Activated CD4-positive, alpha-beta memory T cell treated with anti-CD3 and anti-CD28 coated beads, Interleukin-2, amount 10 ng/mL, durations not matched to agents 7 days and 5 days (primary cell): ENCODE measurements around the gene SLC5A2. TPM values are rescaled to one million over a fixed set of nuclear protein-coding genes. Genes with fewer than 3 reads are reported as not detected.
A peak's percentile ranks its signal among the peaks of the same experiment; 100 is the strongest.
"Not testable (repeated sequence)": the region's sequence is repeated elsewhere in the genome, so short reads cannot be mapped to it uniquely, and the experiment has no call there.

Experiments
- CTCF ChIA-PET: fragments of 350-600 bp; sonication (Branson Sonifier 250); formaldehyde crosslinking; loops from one replicate; lab custom pipeline; 2021; ENCODE audit warnings: antibody characterized with exemption, inconsistent platforms; lab: Charles Lee
- POLR2A ChIA-PET: fragments of 350-600 bp; sonication (Branson Sonifier 250); formaldehyde crosslinking; loops from one replicate; lab custom pipeline; 2021; ENCODE audit warnings: antibody characterized with exemption; lab: Charles Lee
- DNase-seq: peaks from one replicate; pipeline ENCODE4 v3.0.0-alpha.2; 2020
- H3K27ac Mint-ChIP-seq: one replicate; pipeline ENCODE4 v1.8.0; 2021; ENCODE audit warnings: mild to moderate bottlenecking, mixed read lengths
- H3K27me3 Mint-ChIP-seq: one replicate; pipeline ENCODE4 v1.8.0; 2021; ENCODE audit warnings: mixed read lengths
- H3K36me3 Mint-ChIP-seq: one replicate; pipeline ENCODE4 v1.8.0; 2021; ENCODE audit warnings: low read depth, mixed read lengths
- H3K4me1 Mint-ChIP-seq: one replicate; pipeline ENCODE4 v1.8.0; 2021; ENCODE audit warnings: mixed read lengths
- H3K4me3 Mint-ChIP-seq: one replicate; pipeline ENCODE4 v1.8.0; 2021; ENCODE audit warnings: mild to moderate bottlenecking, mixed read lengths
- H3K9me3 Mint-ChIP-seq: one replicate; pipeline ENCODE4 v1.8.0; 2021; ENCODE audit warnings: mixed read lengths
- total RNA-seq, 2 experiments: library from RNA; stranded (reverse); gene quantifications; one replicate each; pipeline ENCODE4 v1.2.3, GENCODE V29; 2021

The SLC5A2 gene
- total RNA-seq, 2 experiments from 2014 or later = 0.25 to 0.30 TPM

DNA sequence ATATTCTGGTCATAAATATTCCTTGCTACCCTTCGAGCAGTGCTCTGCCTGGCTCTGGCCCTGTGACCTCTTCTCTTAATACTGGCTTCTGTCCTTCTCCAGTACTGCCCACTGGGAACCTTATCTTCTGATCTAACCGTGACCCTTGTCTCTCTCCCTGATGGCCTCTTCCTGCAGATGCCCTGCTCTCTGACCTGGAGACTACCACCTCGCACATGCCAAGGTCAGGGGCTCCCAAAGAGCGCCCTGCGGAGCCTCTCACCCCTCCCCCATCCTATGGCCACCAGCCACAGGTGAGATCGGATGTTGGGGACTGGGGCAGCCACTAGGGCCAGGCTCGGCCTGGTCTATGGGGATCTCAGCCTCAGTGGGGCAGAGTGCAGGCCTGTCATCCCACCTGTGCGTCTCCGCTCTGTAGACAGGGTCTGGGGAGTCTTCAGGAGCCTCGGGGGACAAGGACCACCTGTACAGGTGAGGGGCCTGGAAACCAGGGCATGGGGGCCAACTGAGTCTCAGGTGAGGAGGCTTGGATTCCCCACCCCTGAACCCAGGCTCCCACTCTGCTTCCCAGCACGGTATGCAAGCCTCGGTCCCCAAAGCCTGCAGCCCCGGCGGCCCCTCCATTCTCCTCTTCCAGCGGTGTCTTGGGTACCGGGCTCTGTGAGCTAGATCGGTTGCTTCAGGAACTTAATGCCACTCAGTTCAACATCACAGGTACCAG, 9.5 kb upstream of the SLC5A2 start:
- Mint-ChIP-seq H3K36me3 (no peaks in the 10 kb centered on the region), H3K27me3 (peaks cover 46% of the 10 kb centered on the region), H3K4me1 (peaks cover 24% of the 10 kb centered on the region), H3K4me3 (no peak overlapping the region), H3K9me3 (no peaks in the 10 kb centered on the region), H3K27ac (no peak overlapping the region)
- no peak for DNase-seq
- ChIA-PET CTCF (no interaction called here), POLR2A (interaction anchor here (5.2 kb wide), 1 partner anchor 14 kb away, joined by 44 read pairs; the partner anchor contains the start of gene ARMC5)

DNA sequence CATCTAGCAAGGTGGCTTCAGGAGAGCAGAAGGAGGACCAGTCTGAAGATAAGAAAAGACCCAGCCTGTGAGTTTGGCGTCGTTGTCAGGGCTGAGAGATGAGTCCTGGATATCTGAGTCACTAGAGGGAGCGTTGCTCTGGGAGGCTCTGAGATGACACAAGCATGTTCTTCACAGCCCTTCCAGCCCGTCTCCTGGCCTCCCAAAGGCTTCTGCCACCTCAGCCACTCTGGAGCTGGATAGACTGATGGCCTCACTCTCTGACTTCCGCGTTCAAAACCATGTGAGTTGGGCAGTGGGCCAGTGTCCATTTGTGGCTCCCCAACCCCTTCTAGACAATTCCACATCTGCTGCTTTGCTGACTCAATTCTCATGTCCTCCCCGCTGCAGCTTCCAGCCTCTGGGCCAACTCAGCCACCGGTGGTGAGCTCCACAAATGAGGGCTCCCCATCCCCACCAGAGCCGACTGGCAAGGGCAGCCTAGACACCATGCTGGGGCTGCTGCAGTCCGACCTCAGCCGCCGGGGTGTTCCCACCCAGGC, 8.7 kb upstream of the SLC5A2 start:
- no peaks in the 10 kb centered on the region for H3K9me3 Mint-ChIP-seq
- no peak overlapping the region for H3K27ac Mint-ChIP-seq
- no peak overlapping the region for H3K4me3 Mint-ChIP-seq
- H3K27me3 Mint-ChIP-seq = peaks cover 46% of the 10 kb centered on the region
- ChIA-PET POLR2A (interaction anchor here (5.2 kb wide), 1 partner anchor 15 kb away, joined by 44 read pairs; the partner anchor contains the start of gene ARMC5), CTCF (interaction anchor here (1.8 kb wide), 1 partner anchor 14 kb away, joined by 22 read pairs; no protein-coding TSS in a partner anchor)
- peaks cover 24% of the 10 kb centered on the region for H3K4me1 Mint-ChIP-seq
- no peak for DNase-seq
- H3K36me3 Mint-ChIP-seq = no peaks in the 10 kb centered on the region

DNA sequence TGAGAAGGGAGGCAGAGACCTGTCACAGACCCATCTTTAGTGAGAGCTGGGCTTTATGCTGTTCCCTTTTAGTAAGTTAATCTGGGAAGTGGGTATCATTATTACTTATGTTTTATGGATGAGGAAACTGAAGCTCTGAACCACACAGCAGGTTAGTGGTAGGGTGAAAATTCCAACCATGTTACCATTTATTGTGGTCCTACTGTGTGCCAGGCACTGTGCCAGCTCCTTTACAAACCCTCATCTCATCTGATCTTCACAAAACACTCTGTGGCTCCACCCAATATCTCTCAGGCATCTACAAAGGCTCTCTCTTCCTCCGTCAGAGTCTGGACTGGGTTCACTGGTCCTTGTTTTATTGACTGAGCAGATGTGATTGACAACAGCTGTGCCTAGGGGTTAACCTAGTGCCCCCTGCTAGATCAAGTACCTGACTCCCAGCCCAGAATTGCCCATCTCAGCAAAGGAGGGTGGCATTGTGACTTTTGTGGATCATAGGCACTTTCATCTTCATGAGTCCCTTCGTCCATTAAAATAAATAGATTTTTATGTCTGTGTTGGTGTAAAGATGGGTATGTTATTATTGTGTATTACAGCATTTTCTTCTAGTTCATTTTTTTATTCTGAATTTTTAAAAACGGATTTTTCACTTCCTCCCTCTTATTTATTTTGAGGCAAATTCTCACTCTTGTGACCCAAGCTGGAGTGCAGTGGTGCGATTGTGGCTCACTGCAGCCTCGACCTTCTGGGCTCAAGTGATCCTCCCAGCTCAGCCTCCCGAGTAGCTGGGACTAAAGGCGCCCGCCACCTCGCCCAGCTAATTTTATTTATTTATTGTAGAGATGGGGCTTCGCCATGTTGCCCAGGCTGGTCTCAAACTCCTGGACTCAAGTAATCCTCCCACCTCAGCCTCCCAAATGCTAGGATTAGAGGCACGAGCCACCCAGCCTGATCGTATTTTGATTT, 7.9 kb upstream of the SLC5A2 start:
- ChIA-PET POLR2A (interaction anchor here (1.5 to 5.2 kb wide), 3 partner anchors 12 to 33 kb away, joined by 5 to 44 read pairs (median 19); partner anchors contain the start of genes ARMC5 and RUSF1), CTCF (interaction anchor here (1.8 kb wide), 1 partner anchor 14 kb away, joined by 22 read pairs; no protein-coding TSS in a partner anchor)
- Mint-ChIP-seq H3K27ac (no peak overlapping the region), H3K27me3 (peaks cover 46% of the 10 kb centered on the region), H3K9me3 (no peaks in the 10 kb centered on the region), H3K4me1 (peaks cover 24% of the 10 kb centered on the region), H3K4me3 (no peak overlapping the region), H3K36me3 (no peaks in the 10 kb centered on the region)
- DNase-seq = no peak

DNA sequence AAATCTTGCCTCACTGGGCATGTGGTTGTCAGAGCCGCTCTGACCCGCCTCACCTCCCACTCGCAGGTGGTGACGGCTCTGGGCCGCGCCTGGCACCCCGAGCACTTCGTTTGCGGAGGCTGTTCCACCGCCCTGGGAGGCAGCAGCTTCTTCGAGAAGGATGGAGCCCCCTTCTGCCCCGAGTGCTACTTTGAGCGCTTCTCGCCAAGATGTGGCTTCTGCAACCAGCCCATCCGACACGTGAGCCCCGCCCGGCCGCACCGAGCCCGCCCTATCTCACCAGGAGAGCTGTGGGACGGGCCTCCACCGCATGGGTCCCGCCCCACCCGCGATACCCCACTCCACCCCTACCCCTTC, 7.0 kb upstream of the SLC5A2 start:
- no peaks in the 10 kb centered on the region for H3K36me3 Mint-ChIP-seq
- POLR2A ChIA-PET = interaction anchor here (1.5 to 5.2 kb wide), 4 partner anchors 11 to 398 kb away, joined by 5 to 44 read pairs (median 13); partner anchors contain the start of genes ARMC5, RUSF1 and ZNF267

DNA sequence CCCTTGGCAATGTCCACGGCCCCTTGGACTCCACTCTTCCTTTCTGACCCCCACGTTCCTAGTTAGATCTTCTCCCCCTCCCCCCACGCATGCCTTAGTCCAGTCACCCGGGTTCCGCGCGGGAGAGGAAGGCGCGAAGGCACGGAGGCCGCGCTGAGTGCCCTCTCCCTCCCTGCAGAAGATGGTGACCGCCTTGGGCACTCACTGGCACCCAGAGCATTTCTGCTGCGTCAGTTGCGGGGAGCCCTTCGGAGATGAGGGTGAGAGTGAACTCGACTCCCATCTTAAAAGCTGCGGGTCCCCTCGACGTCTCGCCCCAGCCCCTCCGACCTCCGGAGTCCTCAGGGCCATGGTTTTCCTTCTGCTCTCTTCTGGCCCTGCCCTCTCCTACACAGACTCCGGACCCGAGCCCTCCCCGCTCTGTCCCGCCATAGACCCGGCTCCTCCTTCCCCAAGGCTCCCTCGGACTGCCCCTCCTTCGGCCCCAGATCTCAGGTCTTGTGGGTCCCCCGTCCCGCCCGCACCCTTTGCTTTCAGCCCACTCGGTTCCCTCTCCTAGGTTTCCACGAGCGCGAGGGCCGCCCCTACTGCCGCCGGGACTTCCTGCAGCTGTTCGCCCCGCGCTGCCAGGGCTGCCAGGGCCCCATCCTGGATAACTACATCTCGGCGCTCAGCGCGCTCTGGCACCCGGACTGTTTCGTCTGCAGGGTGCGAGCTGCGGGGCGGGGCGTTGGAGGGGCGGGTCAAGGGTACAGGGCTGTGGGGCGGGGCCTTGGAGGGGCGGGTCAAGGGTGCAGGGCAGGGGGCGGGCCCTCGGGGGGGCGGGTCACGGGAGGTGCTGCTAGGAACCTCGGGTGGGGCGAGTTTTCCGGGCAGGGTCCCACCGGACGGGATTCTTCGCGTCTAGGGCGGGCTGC, 6.4 kb upstream of the SLC5A2 start:
- Mint-ChIP-seq H3K27me3 (peaks cover 43% of the 10 kb centered on the region), H3K27ac (peak overlapping the region; percentile 47), H3K9me3 (no peaks in the 10 kb centered on the region), H3K4me3 (peak overlapping the region; percentile 78), H3K4me1 (peaks cover 24% of the 10 kb centered on the region), H3K36me3 (no peaks in the 10 kb centered on the region)
- DNase-seq = peak; percentile 92
- CTCF ChIA-PET = interaction anchor here (1.0 to 1.2 kb wide), 2 partner anchors 16 to 21 kb away, joined by 3 to 5 read pairs; no protein-coding TSS in a partner anchor
- POLR2A ChIA-PET = interaction anchor here (0.7 to 5.2 kb wide), 8 partner anchors 10 to 397 kb away, joined by 3 to 44 read pairs (median 6); partner anchors contain the start of genes ARMC5, RUSF1 and ZNF267

More for the DNA sequence above, 7.0 kb upstream of the SLC5A2 start:
- Mint-ChIP-seq H3K27me3 (peaks cover 47% of the 10 kb centered on the region), H3K4me1 (peaks cover 24% of the 10 kb centered on the region), H3K4me3 (peak overlapping the region; percentile 78), H3K27ac (peak overlapping the region; percentile 47), H3K9me3 (no peaks in the 10 kb centered on the region)
- DNase-seq = no peak
- CTCF ChIA-PET = interaction anchor here (1.2 to 1.8 kb wide), 1 partner anchor 15 kb away, joined by 5 to 22 read pairs; no protein-coding TSS in a partner anchor

DNA sequence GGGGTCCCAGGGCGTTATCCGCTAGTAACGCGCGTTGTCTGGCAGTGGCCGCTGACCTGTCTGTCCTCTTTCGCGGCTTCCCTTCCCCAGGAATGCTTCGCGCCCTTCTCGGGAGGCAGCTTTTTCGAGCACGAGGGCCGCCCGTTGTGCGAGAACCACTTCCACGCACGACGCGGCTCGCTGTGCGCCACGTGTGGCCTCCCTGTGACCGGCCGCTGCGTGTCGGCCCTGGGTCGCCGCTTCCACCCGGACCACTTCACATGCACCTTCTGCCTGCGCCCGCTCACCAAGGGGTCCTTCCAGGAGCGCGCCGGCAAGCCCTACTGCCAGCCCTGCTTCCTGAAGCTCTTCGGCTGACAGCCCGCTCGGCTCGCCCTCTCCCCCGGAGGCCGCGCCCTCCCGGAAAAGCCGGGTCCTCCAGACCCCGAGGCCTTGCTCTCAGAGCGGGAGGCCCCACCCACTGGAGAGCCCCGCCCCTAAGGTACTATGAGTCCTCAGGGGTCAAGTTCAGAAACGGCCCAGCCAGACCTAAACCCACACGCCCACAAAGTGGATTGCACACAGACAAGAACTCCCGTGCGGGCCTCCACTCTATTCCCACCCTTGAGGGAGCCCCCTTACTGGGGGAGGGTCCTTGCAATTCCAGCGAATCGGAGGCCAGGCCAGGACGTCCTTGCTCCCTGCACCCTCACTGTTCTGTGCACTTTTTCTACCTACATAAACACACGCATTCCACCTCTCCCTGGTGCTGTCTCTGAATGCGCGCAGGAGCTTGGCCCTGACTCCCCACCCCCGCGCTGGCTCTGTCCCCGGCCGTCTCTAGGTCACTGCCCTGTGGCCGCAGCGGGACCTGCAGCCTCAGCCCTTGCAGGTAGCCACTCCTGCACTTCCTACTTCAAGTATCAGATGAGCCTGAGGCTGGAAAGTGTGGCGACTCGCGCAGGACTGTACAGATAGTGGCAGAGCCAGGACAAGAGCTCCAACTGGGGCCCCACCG, 5.4 kb upstream of the SLC5A2 start:
- ChIA-PET CTCF (interaction anchor here (1.0 to 1.2 kb wide), 2 partner anchors 17 to 22 kb away, joined by 3 to 5 read pairs; no protein-coding TSS in a partner anchor), POLR2A (interaction anchor here (0.7 to 5.2 kb wide), 7 partner anchors 9 to 396 kb away, joined by 3 to 44 read pairs (median 7); partner anchors contain the start of genes ARMC5, RUSF1 and ZNF267)
- no peaks in the 10 kb centered on the region for H3K36me3 Mint-ChIP-seq
- peak; percentile 42 for DNase-seq
- peak overlapping the region; percentile 78 for H3K4me3 Mint-ChIP-seq
- peaks cover 45% of the 10 kb centered on the region for H3K27me3 Mint-ChIP-seq
- H3K4me1 Mint-ChIP-seq = peaks cover 20% of the 10 kb centered on the region
- no peaks in the 10 kb centered on the region for H3K9me3 Mint-ChIP-seq
- H3K27ac Mint-ChIP-seq = no peak overlapping the region

DNA sequence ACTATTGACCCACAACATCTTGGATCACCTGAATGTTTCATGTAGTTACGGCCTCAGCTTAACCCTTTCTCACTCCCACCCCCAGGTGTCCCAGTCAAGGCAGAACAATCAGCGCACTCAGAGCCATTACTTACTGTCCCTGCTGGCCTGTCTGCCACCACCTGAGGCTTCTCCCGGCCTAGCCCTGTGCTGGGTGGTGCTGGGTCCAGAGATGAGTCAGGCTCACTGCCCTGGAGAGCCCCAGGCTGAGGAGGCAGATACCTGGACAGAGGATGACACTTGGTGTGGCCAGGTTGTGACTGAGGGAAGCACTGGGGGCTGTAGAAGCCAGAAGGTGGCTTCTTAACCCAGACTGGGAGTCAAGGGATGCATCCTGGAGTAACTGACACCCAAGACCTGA, 4.0 kb upstream of the SLC5A2 start:
- Mint-ChIP-seq H3K9me3 (no peaks in the 10 kb centered on the region), H3K4me3 (no peak overlapping the region), H3K36me3 (no peaks in the 10 kb centered on the region), H3K27me3 (peaks cover 35% of the 10 kb centered on the region), H3K4me1 (peaks cover 18% of the 10 kb centered on the region), H3K27ac (no peak overlapping the region)
- CTCF ChIA-PET = interaction anchor here (1.4 kb wide), 1 partner anchor 18 kb away, joined by 5 read pairs; no protein-coding TSS in a partner anchor
- POLR2A ChIA-PET = interaction anchor here (1.4 to 5.2 kb wide), 2 partner anchors 19 kb away, joined by 6 to 44 read pairs; partner anchors contain the start of gene ARMC5
- no peak for DNase-seq

DNA sequence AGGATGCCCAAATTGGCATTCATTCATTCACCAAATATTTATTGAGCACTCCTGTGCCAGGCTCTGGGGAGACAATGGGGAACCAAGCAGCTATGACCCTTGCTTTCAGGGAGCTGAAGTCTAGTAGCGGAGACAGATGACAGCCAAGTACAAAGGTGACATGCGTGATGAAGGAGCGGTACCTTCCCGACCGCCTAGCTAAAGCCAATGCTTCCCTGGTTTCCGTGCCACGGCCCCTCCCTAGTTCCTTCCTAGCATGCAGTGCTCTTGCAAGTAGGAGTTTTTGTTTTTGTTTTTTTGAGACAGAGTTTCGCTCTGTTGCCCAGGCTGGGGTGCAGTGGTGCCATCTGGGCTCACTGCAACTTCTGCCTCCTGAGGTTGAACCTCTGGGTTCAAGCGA, 3.2 kb upstream of the SLC5A2 start:
- Mint-ChIP-seq H3K36me3 (no peaks in the 10 kb centered on the region), H3K27me3 (peaks cover 28% of the 10 kb centered on the region), H3K4me3 (no peak overlapping the region), H3K4me1 (peaks cover 18% of the 10 kb centered on the region), H3K9me3 (no peaks in the 10 kb centered on the region), H3K27ac (no peak overlapping the region)
- ChIA-PET CTCF (no interaction called here), POLR2A (interaction anchor here (0.9 to 1.4 kb wide), 2 partner anchors 10 to 19 kb away, joined by 3 to 6 read pairs; no protein-coding TSS in a partner anchor)
- no peak for DNase-seq

DNA sequence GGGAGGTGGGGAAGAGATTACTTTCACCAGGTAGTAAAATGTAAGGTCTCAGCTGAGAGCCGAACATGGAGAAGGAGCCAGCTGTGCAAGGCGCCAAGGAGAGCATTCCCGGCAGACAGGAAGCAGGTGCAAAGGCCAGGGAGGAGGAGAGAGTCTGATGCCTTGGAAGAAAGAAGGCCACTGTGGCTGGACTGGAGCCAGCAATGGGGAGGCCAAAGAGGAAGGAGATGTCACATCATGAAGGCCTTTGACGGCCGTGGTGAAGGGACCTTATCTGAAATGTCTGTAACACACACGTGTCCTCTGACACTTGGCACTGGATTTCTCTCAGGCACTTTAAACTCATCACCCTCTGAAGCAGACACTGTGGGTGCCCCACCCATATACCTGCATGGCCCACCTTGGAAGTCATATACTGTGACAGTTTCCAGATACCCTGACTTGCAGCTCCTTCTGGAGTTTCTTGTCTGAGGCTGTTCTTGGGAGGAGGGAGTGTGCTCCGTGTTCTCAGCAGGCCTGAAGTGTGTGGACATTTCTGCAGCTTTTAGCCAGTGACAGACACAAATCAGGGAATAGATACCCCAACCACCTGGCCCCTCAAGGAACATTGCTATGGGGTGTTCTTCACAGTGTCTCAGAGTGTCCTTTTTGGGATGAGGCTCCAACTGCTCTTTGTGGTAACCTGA, 1.9 kb upstream of the SLC5A2 start:
- no peak overlapping the region for H3K27ac Mint-ChIP-seq
- H3K9me3 Mint-ChIP-seq = no peaks in the 10 kb centered on the region
- H3K4me1 Mint-ChIP-seq = peaks cover 18% of the 10 kb centered on the region
- POLR2A ChIA-PET = no interaction called here
- peaks cover 28% of the 10 kb centered on the region for H3K27me3 Mint-ChIP-seq
- no peaks in the 10 kb centered on the region for H3K36me3 Mint-ChIP-seq
- CTCF ChIA-PET = interaction anchor here (1.5 kb wide), 1 partner anchor 20 kb away, joined by 5 read pairs; no protein-coding TSS in a partner anchor
- DNase-seq = no peak
- H3K4me3 Mint-ChIP-seq = no peak overlapping the region

DNA sequence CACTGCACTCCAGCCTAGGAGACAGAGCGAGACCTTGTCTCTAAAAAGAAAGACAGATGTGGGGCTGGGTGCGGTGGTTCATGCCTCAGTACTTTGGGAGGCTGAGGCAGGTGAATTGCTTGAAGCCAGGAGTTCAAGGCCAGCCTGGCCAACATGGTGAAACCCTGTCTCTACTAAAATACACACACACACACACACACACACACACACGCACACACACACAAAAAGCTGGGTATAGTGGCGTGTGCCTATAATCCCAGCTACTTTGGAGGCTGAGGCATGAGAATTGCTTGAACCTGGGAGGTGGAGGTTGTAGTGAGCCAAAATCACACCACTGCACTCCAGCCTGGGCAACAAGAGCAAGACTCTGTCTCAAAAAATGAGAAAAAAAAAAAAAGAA, 1.1 kb downstream of the SLC5A2 start:
- CTCF ChIA-PET = interaction anchor here (0.7 kb wide), 1 partner anchor 23 kb away, joined by 3 read pairs; no protein-coding TSS in a partner anchor
- peaks cover 12% of the 10 kb centered on the region for H3K4me1 Mint-ChIP-seq
- DNase-seq, H3K27ac Mint-ChIP-seq, POLR2A ChIA-PET, H3K4me3 Mint-ChIP-seq, H3K9me3 Mint-ChIP-seq, H3K36me3 Mint-ChIP-seq: not testable (repeated sequence)
- H3K27me3 Mint-ChIP-seq = peaks cover 20% of the 10 kb centered on the region
